Activated T-cell treated with anti-CD3 and anti-CD28 coated beads, Interleukin-2, amount 50 U/mL, for 48 hours (primary cell): ENCODE measurements around the gene IL1RN.
A peak's percentile ranks its signal among the peaks of the same experiment; 100 is the strongest.

ENCODE experiments used
- DNase-seq, 2 experiments: peaks; one replicate each; pipeline ENCODE4 v3.0.0-alpha.2; 2020

IL1RN gene

DNA sequence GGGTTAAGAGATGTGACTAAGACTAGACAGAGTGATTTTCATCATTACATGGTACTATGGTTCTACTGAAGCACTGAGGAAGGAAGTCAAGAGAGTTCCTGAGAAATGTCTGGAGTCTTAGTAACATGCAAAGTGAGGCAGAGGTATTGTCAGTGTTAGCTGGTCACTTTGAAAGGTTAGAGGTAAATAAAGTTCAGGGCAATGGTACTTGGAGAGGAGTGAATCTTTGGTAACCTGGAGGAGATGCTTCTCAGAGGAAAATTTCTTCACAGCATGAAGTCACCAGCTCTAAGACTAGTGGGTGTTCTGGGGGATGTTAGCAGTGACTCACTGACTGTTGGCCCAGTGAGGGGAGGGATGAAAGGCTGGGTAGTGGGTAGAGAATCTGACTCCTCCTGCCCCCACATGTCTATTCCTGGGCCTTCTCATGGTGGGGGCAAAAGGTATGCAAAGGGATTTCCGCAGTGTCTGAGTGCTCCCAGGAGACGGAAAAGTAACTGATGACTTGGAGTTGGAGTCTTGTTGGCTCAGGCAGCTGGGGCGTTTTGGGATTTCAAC, 23.3 kb upstream of the IL1RN start:
- DNase-seq, result peak; percentile 58 to 70

DNA sequence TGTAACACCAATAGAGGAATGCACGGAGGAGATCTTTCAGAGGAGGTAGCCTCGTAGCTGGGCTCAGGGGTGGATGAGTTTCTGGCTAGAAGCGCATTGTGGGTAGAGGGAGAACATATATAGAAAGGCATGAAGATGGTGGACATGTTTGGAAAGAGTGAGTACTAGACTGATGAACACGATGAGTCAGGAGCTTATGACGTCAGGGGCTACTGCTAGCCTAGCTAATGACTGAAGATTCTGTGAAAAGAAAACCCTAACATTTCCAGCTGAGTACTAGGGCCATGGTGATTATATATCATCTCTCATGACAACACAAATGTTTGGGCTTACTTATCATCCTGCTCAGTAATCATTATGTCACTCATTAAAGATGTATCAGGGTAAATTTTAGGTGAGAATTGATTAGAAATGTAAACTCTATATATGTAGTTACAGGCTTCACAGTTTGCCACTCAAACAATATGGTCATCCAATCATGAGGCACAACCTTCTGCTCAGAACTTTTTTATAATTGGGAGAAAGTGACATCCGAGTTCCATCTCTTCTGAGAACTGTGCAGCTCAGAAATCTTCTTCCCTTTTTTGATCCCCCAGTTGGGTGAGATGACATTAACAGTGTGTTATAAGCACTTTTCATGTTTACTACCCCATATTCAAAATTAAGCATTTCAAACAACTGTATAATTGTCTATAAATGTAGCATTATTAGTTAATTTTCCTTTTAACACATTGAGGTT, 22.2 kb upstream of the IL1RN start:
- DNase-seq, result peak; percentile 55 to 69

DNA sequence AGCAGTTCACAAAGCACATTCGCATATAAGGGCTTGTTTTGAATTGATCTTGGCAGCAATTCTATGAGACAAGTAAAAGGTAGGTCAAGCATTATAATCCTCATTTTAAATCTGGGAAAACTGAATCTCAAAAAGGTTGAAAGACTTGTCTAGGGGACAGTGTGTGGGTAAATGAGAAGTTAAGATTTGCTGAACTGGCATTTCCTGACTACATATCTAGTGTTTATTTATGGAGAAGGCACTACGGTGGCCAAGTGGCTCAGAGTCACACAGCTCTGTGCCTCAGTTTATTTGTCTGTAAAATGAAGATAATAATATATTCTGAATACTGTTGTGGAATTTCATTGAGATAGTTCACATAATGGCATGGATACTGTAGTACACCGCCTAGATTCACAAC, 16.3 kb upstream of the IL1RN start:
- no peak for DNase-seq

DNA sequence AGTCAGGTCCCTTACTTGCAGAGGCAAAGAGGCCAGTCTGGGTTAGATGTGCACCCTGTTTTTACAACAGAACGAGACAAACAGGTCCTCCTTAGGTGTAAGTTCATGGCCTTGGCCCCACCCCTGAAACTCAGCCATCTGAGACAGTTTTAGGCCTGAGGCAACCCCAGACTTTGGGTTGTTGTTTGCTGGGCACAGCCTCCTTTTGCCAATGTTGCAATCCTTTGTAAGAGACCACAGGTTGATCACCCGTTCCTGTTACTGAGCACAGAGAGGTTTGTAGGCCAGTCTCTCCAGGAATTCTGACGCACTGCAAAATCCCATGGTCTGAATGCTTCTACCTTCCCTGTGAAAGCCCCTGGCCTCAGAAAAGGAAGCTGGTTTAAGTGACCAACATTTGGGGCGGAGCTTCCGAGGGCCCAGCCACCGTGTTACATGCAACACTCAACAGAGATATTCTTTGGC, 15.5 kb upstream of the IL1RN start:
- DNase-seq, result no peak

DNA sequence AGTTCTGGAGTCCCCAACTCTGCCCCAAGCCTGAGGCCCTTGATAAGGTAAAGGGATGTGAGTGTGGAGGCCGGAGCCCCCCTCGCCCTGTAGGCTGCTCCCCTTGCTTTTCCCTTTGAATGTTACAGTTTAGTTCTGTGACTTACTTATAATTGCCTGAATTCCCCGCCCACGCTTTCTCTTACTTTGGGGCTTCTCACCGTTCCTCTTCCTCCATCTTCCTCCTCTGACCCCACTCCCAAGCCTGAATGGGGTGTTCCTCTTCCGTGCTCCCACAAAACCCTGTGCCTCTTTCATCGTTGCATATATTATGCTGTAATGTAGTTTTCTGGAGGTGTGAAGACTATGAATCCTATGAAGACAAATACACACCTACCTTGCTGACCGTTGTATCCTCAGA, 15.0 kb upstream of the IL1RN start:
- DNase-seq, result no peak

DNA sequence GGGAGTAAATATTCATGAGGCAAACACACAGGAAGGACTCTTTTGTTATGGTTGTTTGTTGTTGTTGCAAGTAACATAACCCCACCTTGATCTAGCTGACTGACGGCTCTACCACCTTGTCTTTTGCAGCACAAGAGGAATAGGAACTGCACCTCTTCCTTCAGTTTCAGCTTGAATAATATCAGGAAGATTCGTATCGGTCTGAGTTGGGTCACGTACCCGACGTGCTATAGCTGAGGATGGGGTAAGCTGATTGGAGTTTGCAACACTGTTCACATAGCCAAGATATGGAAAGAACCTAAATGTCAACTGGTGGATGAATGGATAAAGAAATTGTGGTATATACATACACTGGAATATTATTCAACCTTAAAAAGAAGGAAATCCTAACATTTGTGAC, 14.5 kb upstream of the IL1RN start:
- no peak for DNase-seq

DNA sequence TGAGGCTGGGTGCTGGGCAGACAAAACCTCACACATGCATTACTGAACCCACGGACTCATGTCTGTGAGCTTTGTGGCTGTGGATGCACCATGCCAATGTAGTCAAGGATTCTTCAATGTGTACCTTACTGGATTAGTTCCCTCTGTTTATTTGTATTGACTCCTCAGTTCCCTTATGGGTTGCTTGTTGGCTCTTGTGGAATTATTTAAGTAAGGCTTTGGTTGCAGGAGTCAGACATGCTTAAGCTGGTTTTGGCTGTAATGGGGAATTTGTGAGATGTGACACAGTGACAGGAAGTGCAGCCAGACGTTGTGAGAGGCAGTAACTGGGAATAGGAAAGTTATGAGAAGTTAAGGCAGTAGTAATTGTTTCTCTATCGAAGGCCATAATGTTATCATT, 13.6 kb upstream of the IL1RN start:
- DNase-seq, result no peak

DNA sequence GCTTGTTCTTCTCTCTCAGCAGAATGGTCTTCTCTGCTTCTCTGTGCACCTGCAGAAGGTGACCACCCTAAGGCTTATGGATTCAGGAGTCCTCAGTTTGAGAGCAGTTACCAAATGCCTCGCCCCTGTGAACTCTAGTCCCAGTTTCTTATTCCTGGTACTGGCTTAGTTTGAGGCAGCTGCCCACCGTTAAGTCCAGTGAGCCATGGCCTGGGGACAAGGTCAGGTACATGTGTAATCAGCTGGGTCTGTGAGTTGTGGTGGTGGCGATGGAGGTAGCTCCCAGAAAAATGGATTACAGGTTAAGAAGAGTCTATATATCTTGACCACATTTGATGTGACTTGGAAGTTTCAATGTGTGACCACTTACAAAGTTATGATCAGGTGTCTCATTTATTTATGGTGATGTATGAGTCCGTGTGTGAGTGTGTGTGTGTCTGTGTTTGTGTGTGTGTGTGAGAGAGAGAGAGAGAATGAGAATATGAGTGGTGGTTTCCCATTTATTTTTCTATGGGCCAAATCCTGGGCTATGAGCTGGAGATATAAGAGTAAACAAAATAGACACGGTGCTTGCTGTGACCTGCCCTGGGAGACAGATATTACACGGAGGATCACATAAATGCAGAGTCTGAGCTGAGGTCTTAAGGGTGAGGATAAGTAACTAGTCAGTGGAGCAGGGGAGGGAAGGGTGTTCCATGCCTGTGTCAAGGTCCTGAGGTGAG, 13.0 kb upstream of the IL1RN start:
- DNase-seq, result no peak

DNA sequence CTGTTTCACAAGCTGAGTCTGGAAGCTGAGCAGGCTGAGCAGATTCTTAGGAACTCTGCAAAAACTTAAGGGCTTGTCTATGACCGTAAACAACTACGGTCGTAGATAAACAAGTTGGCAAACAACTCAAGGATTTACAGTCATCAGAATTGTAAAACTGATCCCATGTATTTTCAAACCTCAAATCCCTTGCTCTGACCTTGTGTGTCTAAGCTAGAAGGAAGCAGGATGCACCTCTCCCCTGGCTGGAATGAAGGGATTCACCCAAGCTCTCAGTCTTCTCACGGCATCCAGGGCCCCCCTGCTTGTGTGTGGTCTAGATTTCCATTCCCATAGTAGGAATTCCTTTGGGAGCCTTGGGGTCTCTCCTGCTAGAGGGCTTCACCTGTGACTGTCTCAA, 12.4 kb upstream of the IL1RN start:
- no peak for DNase-seq

DNA sequence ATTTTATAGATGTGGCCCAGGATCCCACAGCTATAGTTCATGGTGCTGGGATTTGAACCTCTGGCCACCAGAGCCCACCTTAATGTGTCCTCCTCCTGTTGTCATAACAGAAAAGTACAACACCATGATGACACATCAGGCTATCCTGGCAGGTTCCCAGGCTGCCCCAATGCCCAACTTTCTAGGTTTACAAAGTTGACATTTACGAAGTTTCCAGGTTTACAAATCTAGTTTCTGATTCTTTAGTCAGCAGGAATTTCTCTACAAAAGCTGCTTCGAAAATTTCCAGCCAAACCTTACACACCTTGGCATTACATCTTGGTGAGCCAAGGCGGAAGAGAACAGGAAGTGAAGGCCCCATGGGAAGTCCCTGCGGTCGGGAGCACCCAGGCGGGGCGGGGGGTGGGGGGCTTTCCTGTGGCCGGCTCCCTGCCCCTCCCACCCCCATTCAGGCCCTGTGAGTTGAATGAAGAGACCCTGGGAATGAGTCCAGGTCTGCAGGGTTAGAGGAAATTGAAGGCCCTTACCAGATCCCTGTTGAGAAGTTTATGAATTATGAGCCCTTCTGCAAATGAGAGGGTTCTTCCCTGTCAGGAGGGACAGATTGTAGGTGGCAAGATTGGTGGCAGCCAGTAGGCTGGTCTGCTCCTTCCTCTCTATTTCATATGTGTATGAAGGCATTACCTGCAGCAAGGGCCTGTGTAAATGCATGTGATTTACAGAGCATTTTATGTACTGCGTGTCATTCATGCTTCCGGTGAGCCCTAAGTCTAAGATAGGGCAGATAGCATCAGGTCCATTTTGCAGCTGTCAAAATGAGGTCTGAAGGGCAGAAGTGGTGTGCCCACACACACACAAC, 11.1 kb upstream of the IL1RN start:
- peak; percentile 32 to 34 for DNase-seq

DNA sequence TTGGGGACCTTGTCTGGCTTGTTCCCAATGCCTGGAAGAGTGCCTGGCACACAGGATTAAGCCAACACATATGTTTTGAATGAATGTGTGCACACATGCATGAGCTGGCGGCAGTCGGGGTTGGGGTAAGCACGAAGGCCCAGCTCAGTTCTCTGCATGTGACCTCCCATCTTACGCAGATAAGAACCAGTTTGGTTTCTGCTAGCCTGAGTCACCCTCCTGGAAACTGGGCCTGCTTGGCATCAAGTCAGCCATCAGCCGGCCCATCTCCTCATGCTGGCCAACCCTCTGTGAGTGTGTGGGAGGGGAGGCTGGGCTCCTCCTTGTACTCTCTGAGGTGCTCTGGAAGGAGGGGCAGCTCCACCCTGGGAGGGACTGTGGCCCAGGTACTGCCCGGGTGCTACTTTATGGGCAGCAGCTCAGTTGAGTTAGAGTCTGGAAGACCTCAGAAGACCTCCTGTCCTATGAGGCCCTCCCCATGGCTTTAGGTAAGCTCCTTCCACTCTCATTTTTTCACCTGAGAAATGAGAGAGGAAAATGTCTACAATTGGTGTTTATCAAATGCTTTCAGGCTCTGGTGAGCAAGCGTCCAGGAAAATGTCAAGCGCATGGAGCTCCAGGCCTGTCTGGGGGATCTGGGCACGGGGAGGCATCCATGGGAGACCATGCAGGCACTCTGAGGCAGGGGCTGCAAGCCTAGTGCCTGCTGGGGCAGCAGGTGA, 9.7 kb upstream of the IL1RN start:
- peak; percentile 71 to 81 for DNase-seq

DNA sequence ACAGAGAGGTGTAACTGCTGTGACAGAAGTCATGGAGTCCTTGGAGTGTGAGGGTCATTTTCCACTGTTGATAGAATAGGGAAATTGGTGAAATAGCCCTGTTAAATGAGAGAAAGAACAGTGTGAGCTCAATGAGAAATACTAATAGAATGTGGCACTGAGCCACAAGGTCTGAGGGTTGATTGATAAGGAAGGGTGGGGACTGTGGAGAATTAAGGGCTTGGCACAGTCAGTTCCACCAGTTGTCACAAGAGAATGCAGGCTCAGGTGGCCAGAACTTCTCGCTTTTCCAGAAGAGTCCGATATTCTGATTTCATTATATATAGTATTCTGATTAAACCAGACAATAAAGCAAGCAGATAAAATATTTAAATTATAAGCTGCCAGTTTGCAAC, 9.1 kb upstream of the IL1RN start:
- DNase-seq, result no peak

DNA sequence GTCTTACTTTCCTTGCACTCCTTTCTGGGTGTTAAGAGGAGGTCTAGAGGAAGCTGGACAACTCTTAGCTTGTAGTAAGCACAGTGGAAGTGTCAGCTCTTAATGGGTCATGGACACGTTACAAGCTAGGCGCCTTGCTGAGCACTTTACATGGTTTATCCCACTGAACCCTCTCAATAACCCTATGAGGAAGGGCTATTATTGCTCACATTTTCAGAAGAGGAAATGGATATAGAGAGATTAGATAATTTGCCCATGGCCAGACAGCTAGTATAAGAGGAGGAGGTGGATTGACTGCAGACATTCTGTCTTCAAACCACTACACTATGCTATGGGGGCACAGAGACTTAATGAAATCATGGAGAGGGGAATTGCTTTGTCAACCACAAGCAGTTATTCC, 8.3 kb upstream of the IL1RN start:
- DNase-seq, result no peak

DNA sequence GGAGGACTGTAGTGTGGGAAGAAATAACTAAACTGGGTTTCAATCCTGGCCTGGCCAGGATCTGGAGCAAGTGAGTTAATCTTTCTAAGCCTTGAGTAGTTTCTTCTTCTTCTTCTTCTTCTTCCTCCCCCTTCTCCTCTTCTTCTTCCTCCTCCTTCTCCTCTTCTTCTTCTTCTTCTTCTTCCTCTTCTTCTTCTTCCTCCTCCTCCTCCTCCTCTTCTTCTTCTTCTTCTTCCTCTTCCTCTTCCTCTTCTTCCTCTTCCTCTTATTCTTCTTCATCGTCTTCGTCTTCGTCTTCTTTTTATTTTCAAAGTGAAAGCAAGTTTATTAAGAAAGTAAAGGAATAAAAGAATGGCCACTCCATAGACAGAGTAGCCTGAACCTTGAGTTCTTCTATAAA, 6.5 kb upstream of the IL1RN start:
- DNase-seq, result no peak

DNA sequence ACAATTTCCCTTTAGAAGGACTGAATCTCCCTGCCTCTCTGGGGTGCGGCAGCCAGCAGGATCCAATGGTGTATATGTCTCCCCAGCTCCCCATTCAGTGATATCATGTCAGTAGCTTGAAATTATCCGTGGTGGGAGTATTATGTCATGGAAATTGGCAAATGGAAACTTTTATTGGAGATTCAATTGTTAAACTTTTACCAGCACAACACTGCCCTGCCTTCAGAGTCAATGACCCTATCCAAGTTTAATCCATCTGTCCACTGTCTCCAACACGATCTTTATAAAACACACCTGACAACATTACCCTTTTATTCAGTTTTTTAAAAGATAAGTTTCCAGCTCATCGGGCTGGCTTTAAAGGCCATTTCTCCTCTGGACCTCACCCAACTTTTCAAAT, 5.0 kb upstream of the IL1RN start:
- DNase-seq, result no peak

DNA sequence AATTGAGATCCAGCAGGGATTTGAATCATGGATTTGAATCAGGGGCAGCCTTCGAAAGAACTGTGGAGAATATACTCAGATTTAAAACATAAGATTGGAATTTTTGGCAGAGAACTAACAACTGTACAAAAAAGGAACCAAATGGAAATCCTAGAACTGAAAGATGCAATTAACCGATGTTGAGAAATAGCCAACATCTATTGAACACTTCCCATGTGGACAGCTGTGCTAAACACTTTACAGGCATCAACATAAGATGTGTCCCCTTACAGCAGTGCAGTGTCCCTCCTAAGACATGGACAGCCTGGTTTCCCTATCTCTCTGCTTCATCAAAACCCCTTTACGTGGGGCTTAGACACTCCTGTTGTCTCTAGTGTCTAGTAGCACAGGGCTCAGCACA, 3.7 kb upstream of the IL1RN start:
- DNase-seq, result no peak

DNA sequence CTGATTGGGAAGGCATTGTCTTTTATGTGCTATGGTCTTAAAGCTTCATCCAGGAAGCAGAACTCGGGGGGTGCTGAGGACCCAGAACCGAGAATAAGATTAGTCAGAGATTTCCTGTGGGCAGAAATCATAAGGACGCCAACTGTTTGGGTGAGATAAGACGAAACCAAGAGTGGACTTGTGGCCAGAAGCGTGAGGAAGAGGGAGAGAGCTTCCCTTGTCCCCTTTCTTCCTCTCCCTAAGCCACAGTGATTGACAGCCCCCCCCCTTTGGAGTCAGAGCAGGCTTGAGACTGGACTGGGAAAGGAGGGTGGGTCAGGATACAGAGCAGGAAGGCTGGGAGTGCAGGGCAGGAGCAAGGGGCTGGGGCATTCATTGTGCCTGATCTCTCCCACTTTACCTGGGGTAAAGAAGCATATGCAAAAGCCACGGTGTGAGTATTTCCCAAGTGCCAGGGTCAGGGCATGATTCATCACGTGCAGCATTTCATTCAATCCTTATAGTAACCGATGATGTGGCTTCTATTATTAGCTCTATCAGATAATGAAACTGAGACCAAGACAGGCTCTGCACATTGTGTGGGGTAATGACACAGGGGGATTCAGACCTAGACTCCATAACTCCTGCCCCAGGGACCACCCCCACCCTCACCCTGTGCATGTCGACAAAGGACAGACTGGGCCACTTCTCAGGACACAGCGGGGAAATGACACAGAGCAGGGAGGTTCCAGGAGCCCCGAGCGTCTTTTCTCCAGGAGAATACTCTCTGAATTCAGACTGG, 3.0 kb upstream of the IL1RN start:
- peak in 1 of 2 experiments; percentile 36 for DNase-seq

DNA sequence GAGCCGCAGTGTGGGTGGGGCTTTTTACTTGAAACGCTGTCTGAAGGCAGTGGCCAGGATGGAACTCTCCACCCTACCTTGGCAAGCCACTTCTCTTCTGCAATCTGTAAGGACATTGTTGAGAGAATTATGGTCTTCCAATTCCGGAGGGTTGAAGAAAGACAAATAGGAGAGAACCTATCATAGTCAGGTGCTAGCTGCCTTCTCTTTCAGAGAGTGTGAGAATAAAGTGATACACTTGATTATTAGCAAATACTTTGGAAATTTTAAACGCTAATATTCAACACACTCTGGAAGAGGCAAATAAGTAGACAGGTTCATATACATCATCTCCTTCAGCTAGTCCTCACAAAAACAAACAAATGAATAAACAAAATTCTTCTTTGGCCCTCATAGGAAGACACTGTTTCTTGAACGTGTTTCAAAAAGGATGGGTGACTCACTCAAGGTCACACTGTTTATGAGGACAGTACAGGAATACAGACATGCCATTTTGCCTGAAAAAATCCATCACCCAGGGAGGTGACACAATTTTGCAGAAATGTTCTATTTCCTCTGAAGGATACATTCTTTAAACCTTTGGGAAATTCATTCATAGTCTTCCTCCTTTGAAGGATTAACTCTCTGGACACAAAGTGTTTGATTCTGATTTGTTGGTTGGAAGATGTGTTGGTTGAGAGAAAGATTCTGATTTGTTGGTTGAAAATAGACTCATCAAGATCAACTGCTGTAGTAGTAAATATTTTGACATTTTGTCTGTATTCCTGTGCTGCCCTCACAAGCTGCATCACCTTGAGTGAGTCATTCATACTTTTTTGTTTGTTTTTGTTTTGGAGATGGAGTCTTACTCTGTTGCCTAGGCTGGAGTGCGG, 2.2 kb upstream of the IL1RN start:
- DNase-seq, result no peak

DNA sequence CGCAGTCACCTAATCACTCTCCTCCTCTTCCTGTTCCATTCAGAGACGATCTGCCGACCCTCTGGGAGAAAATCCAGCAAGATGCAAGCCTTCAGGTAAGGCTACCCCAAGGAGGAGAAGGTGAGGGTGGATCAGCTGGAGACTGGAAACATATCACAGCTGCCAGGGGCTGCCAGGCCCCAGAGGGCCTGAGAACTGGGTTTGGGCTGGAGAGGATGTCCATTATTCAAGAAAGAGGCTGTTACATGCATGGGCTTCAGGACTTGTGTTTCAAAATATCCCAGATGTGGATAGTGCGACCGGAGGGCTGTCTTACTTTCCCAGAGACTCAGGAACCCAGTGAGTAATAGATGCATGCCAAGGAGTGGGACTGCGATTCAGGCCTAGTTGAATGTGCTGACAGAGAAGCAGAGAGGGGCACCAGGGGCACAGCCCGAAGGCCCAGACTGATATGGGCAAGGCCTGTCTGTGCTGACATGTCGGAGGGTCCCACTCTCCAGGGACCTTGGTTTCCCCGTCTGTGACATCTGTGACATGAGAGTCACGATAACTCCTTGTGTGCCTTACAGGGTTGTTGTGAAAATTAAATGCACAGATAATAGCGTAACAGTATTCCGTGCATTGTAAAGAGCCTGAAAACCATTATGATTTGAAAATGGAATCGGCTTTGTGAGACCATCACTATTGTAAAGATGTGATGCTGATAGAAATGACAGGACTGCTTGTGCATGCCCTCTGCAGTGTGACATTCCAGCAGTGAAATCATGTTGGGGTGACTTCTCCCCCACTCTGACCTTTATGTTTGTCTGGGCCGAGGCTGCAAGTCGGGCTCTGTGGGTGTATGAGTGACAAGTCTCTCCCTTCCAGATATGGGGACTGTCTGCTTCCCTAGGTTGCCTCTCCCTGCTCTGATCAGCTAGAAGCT, 510 bp downstream of the IL1RN start:
- DNase-seq, result no peak
